ENCODE data around the gene BCAR3. TPM values are rescaled to one million over a fixed set of nuclear protein-coding genes. Genes with fewer than 3 reads are reported as not detected.
A peak's percentile ranks its signal among the peaks of the same experiment; 100 is the strongest.
"Not testable (repeated sequence)": the region's sequence is repeated elsewhere in the genome, so short reads cannot be mapped to it uniquely, and the experiment has no call there.

The BCAR3 gene
- total and polyA plus RNA-seq, 8 donors, result 15.5 to 26.0 (median 18.9) TPM

DNA sequence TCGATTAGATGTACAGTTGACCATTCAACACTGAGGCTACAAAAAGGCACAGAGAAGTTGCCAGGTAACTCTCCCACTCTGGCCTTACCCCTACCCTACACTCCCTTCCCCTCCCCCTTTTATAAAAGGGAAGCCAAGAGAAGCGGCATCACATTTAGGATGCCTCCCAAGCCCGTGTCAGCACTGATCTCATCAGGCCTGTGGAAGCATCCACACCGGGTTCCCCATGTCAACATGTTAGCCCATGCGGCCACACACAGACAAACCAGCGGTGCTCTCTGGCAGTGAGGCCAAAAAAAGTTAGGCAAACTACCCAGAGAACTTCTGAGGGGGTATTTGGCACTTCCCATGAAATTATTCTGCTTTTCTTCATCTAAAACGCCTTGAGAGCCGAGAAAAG lies 29.9 kb downstream of the BCAR3 start:
- Histone ChIP-seq H3K36me3 (no peaks in the 10 kb centered on the region), H3K4me1 (peaks cover 0 to 10% of the 10 kb centered on the region in 2 donors), H3K9me3 (no peaks in the 10 kb centered on the region), H3K4me3 (no peak overlapping the region), H3K27me3 (no peaks in the 10 kb centered on the region), H3K27ac (peak overlapping the region in 1 of 2 donors; percentile 27)
- intact Hi-C loops (cut with DNase I), result no loop called here
- ATAC-seq (peak; percentile 15), DNase-seq (no peak)
- TF ChIP-seq, protein P1, sequence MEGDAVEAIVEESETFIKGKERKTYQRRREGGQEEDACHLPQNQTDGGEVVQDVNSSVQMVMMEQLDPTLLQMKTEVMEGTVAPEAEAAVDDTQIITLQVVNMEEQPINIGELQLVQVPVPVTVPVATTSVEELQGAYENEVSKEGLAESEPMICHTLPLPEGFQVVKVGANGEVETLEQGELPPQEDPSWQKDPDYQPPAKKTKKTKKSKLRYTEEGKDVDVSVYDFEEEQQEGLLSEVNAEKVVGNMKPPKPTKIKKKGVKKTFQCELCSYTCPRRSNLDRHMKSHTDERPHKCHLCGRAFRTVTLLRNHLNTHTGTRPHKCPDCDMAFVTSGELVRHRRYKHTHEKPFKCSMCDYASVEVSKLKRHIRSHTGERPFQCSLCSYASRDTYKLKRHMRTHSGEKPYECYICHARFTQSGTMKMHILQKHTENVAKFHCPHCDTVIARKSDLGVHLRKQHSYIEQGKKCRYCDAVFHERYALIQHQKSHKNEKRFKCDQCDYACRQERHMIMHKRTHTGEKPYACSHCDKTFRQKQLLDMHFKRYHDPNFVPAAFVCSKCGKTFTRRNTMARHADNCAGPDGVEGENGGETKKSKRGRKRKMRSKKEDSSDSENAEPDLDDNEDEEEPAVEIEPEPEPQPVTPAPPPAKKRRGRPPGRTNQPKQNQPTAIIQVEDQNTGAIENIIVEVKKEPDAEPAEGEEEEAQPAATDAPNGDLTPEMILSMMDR (IDR thresholded peaks at IDR 0.05), result no peak

DNA sequence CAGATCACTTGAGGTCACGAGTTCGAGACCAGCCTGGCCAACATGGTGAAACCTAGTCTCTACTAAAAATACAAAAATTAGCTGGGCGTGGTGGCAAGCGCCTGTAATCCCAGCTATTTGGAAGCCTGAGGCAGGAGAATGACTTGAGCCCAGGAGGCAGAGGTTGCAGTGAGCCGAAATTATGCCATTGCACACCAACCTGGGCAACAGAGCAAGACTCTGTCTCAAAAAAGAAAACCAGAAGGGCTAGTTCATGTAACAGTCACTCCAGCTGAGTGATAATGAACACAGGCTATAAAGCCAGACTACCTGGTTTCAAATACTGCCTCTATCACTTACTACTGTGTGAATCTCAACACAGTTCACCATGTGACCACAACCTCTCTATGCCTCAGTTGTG lies 31.5 kb downstream of the BCAR3 start:
- H3K4me3 ChIP-seq; intact Hi-C loops (cut with DNase I); ATAC-seq; H3K27ac ChIP-seq; H3K9me3 ChIP-seq; DNase-seq; H3K27me3 ChIP-seq; H3K36me3 ChIP-seq: not testable (repeated sequence)
- H3K4me1 ChIP-seq, result peaks cover 0 to 10% of the 10 kb centered on the region in 2 donors

DNA sequence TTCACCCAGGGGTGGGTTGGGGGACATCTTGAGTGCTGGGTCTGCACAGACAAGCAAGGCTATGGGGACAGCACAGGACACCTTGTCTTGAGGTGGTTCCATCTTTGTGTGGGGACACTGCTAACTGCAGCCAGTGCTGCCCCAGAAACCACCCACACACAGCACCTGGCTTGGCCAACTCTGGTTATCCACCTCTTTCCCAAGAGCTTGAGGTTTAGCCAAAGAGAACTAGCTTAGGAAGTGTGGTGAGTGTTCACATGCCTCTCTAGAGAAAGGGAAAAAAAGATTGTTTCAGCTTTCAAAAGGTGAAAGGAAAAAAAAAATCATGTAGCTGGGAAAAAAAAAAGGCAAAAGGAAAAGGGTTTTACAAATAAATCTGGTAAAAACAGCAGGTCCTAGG lies 32.4 kb downstream of the BCAR3 start:
- Histone ChIP-seq H3K27me3 (no peaks in the 10 kb centered on the region), H3K36me3 (no peaks in the 10 kb centered on the region), H3K27ac (no peak overlapping the region), H3K9me3 (no peaks in the 10 kb centered on the region), H3K4me3 (no peak overlapping the region), H3K4me1 (peaks cover 0 to 10% of the 10 kb centered on the region in 2 donors)
- intact Hi-C loops (cut with DNase I), result no loop called here
- TF ChIP-seq, protein P1 (IDR thresholded peaks at IDR 0.05), result no peak
- ATAC-seq (no peak), DNase-seq (no peak)

DNA sequence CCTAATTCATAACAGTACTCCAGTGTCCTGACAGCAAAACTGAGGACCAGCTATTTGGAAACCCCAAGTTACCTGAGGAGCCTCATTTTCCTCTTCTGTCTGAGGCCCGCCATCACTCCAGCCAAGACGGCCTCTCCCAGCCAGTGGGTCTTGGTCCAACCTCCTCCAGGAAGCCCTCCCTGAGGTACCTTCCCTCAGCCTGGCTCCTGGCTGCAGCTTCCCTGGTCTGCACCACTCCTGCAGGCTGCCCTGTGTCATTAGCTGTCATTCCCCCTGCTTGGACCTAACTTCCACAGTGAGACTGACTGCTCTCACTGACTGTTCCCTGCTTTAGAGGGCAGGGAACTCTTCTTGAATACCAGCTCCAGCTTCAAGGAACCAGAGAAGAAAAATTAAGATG lies 33.0 kb downstream of the BCAR3 start:
- intact Hi-C loops (cut with DNase I), result no loop called here
- H3K4me3 ChIP-seq, result no peak overlapping the region
- no peaks in the 10 kb centered on the region for H3K36me3 ChIP-seq
- TF ChIP-seq, protein P1 (IDR thresholded peaks at IDR 0.05), result no peak
- DNase-seq (no peak), ATAC-seq (no peak)
- H3K27me3 ChIP-seq, result no peaks in the 10 kb centered on the region
- H3K27ac ChIP-seq, result no peak overlapping the region
- H3K4me1 ChIP-seq, result peaks cover 0 to 10% of the 10 kb centered on the region in 2 donors
- H3K9me3 ChIP-seq, result no peaks in the 10 kb centered on the region

DNA sequence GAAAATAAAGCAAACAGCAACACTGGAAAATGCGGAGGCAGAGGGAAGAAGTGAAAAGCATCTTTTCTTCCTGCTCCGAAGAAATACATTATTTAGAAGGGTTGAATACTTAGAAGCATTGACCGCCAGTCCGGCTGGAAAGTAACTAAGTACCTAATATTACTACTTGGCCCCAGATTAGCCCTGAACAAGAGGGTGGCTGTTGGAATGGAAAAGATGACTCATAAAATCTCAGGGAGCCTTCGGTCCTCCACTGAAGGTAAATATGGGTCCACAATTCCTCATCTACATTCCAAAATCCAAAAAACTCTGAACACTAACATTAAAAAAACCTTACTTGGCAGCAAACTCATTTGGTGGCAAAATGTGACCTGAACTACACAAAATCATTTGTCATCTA lies 40.1 kb downstream of the BCAR3 start:
- Histone ChIP-seq H3K9me3 (no peaks in the 10 kb centered on the region), H3K27me3 (no peaks in the 10 kb centered on the region), H3K4me3 (no peak overlapping the region), H3K36me3 (peaks cover 0 to 6% of the 10 kb centered on the region in 2 donors), H3K27ac (no peak overlapping the region), H3K4me1 (no peaks in the 10 kb centered on the region)
- ATAC-seq, result peak; percentile 63
- TF ChIP-seq, protein P1 (IDR thresholded peaks at IDR 0.05), result no peak
- intact Hi-C loops (cut with DNase I), result no loop called here
- DNase-seq, result no peak
